GM12872 (cell line): ENCODE data around the gene SKA2.

ENCODE experiments used
- CTCF ChIP-seq: IDR thresholded peaks from 3 replicates; pipeline ENCODE4 v1.5.1; 2011; ENCODE audit warnings: low read depth, mild to moderate bottlenecking, low read length, moderate library complexity; ENCODE audit not compliant: insufficient read depth

The SKA2 gene

GRCh38 chr17:59126809-59127417, 28.1 kb downstream of the SKA2 start:
- no peak for TF ChIP-seq CTCF

- TF ChIP-seq CTCF, result no peak
These were observed 30.3 kb downstream of the SKA2 start for GRCh38 chr17:59124665-59125064.

- TF ChIP-seq CTCF, result no peak
These were observed 33.0 kb downstream of the SKA2 start for GRCh38 chr17:59121901-59122480.

- TF ChIP-seq CTCF, result no peak
These were observed 39.5 kb downstream of the SKA2 start for GRCh38 chr17:59115474-59115873.

- TF ChIP-seq CTCF, result no peak
These were observed 43.4 kb downstream of the SKA2 start for GRCh38 chr17:59111539-59111938.

GRCh38 chr17:59110973-59111372, 44.0 kb downstream of the SKA2 start:
- no peak for TF ChIP-seq CTCF

- TF ChIP-seq CTCF, result no peak
These were observed 46.4 kb downstream of the SKA2 start for GRCh38 chr17:59108400-59109102.
